ENCODE data around the gene SERPINB1. TPM values are rescaled to one million over a fixed set of nuclear protein-coding genes. Genes with fewer than 3 reads are reported as not detected.

Gene SERPINB1
- total and polyA plus RNA-seq, 10 of the 15 experiments (the other 5 are each of a cell fraction or from before 2014, with no cell fraction given), result 0.45 to 2.4 (median 0.83) TPM

- ATAC-seq (no peak), FAIRE-seq (no peak), DNase-seq (ENCODE audit: low read depth, low spot score) (no peak)
- Histone ChIP-seq H3K4me3 (no peak overlapping the region), H3K27me3 (replicated peaks in 1 of 2; ENCODE audit: control insufficient read depth in 2 of 2, insufficient read depth in 2 of 2, low read length in 1 of 2) (peaks cover 0 to 2% of the 10 kb centered on the region in 2 experiments; a peak in 2 of 4 replicates), H3K27ac (ENCODE audit: control insufficient read depth, insufficient read depth) (no peak overlapping the region), H3K79me2 (ENCODE audit: control insufficient read depth, insufficient read depth, low read length) (no peaks in the 10 kb centered on the region), H3K4me1 (ENCODE audit: control insufficient read depth, insufficient read depth, low read length) (no peaks in the 10 kb centered on the region), H3K4me2 (ENCODE audit: control insufficient read depth, insufficient read depth) (no peak overlapping the region), H4K20me1 (ENCODE audit: control insufficient read depth, insufficient read depth) (no peaks in the 10 kb centered on the region), H2AFZ (ENCODE audit: control insufficient read depth, low read depth, low read length) (no peak overlapping the region), H3K9ac (ENCODE audit: control insufficient read depth, insufficient read depth, low read length) (no peak overlapping the region), H3K9me3 (replicated peaks; ENCODE audit: control insufficient read depth, insufficient read depth, low read length) (no peaks in the 10 kb centered on the region), H3K36me3 (ENCODE audit: control insufficient read depth in 2 of 2, insufficient read depth in 2 of 2, low read length in 1 of 2) (no peaks in the 10 kb centered on the region)
- 75% methylated on average over 2 of the region's 2 CpGs for WGBS (ENCODE audit: insufficient coverage, insufficient replicate concordance, low lambda C conversion rate, missing lambda C conversion rate)
- in situ Hi-C loops (cut with MboI), result no loop called here
- no TSS peak for BruUV-seq (replicated peaks)
- intact Hi-C loops (cut with micrococcal nuclease; ENCODE audit: unreplicated experiment), result no loop called here
- ChIA-PET RAD21 (ENCODE audit: unreplicated experiment) (no interaction called here), POLR2A (no interaction called here), SMC1A (ENCODE audit: uncharacterized antibody, unreplicated experiment) (no interaction called here), CTCF (interaction anchor here (0.9 kb wide), 1 partner anchor 40 kb away, joined by 5 read pairs; no protein-coding TSS in a partner anchor)
- no peak for TF ChIP-seq KLF5 (IDR thresholded peaks at IDR 0.05; ENCODE audit: partially characterized antibody)
- TF ChIP-seq NBN (IDR thresholded peaks at IDR 0.05), result no peak
- TF ChIP-seq ESRRA (IDR thresholded peaks at IDR 0.05; ENCODE audit: low read length), result no peak
- TF ChIP-seq BCL3 (IDR thresholded peaks at IDR 0.05; ENCODE audit: borderline replicate concordance, insufficient read depth, low read depth, low read length, poor library complexity, severe bottlenecking), result no peak
- TF ChIP-seq KAT2A (conservative IDR thresholded peaks at IDR 0.05; ENCODE audit: control insufficient read depth, low read depth, low read length), result no peak
- TF ChIP-seq IKZF1 (conservative IDR thresholded peaks at IDR 0.05), result no peak
- no peak for TF ChIP-seq SUZ12 (IDR thresholded peaks at IDR 0.05; ENCODE audit: unreplicated experiment)
- TF ChIP-seq EGR1 (IDR thresholded peaks at IDR 0.05; ENCODE audit: borderline replicate concordance in 1 of 2, low read depth in 2 of 2, low read length in 2 of 2), result no peak
- no peak for TF ChIP-seq CEBPZ (IDR thresholded peaks at IDR 0.05; ENCODE audit: low read depth, low read length)
- TF ChIP-seq ZBTB4 (CRISPR knock-in tag; IDR thresholded peaks at IDR 0.05), result no peak
- no peak for TF ChIP-seq SKIL (IDR thresholded peaks at IDR 0.05; ENCODE audit: low read depth, poor library complexity, severe bottlenecking)
- no peak for TF ChIP-seq IRF5 (IDR thresholded peaks at IDR 0.05; ENCODE audit: borderline replicate concordance)
- no peak for TF ChIP-seq CHD4 (IDR thresholded peaks at IDR 0.05)
Observed at GRCh38 chr6:2831392-2831791, 10.3 kb downstream of the SERPINB1 start.
